Thyroid gland (tissue), 4 donors: Measurements from ENCODE around the gene UPK1A.
"Not testable (repeated sequence)": the region's sequence is repeated elsewhere in the genome, so short reads cannot be mapped to it uniquely, and the experiment has no call there.

ENCODE experiments used
- CTCF ChIP-seq, 6 experiments: fragments of 200-600 bp in 3 of 6; fragments of 450-650 bp in 3 of 6; sonication (generic) in 3 of 6; IDR thresholded peaks; one replicate each; pipeline ENCODE4 v1.5.1; 2016 to 2019; ENCODE audit warnings: antibody characterized with exemption in 6 of 6, mild to moderate bottlenecking in 2 of 6, inconsistent platforms in 1 of 6, moderate library complexity in 1 of 6
- POLR2A ChIP-seq, 2 donors: fragments of 450-650 bp; IDR thresholded peaks; one replicate each; pipeline ENCODE4 v1.6.1; 2017; ENCODE audit warnings: antibody characterized with exemption in 2 of 2, mild to moderate bottlenecking in 2 of 2, moderate library complexity in 1 of 2

- TF ChIP-seq CTCF, POLR2A (IDR thresholded peaks at IDR 0.05): not testable (repeated sequence)
Measured at GRCh38 chr19:35724132-35724531, 57.8 kb downstream of the UPK1A start.
